HepG2 (cell line): ENCODE results near the gene SMARCB1. TPM values are rescaled to one million over a fixed set of nuclear protein-coding genes. Genes with fewer than 3 reads are reported as not detected.
A peak's percentile ranks its signal among the peaks of the same experiment; 100 is the strongest.

Experiments
- GABPB1 ChIP-seq: IDR thresholded peaks from 2 replicates; pipeline ENCODE4 v1.6.1; 2016; ENCODE audit warnings: mild to moderate bottlenecking, missing genetic modification reagents, moderate library complexity, missing compliant biosample characterization
- KDM3A ChIP-seq: IDR thresholded peaks from 2 replicates; pipeline ENCODE4 v1.6.1; 2018; ENCODE audit warnings: low read depth, missing compliant biosample characterization
- KLF16 ChIP-seq, 2 experiments: sonication (generic) in 1 of 2; formaldehyde crosslinking in 1 of 2; IDR thresholded peaks; 2 replicates each; pipeline versions ENCODE4 v1.6.1 to v1.8.0; 2016 to 2023; ENCODE audit warnings: missing genetic modification reagents in 2 of 2, missing compliant biosample characterization in 1 of 2
- NR1H2 ChIP-seq: sonication (generic); formaldehyde crosslinking; IDR thresholded peaks from 2 replicates; pipeline ENCODE4 v1.8.1; 2022; ENCODE audit warnings: low read depth, missing genetic modification reagents, borderline replicate concordance
- RBFOX2 ChIP-seq: fragments of 200-400 bp; formaldehyde crosslinking; IDR thresholded peaks from 2 replicates; pipeline ENCODE4 v1.6.1; 2017; ENCODE audit warnings: low read depth, mild to moderate bottlenecking, low read length
- REPIN1 ChIP-seq: sonication (generic); formaldehyde crosslinking; IDR thresholded peaks from 2 replicates; pipeline ENCODE4 v1.8.0; 2022; ENCODE audit warnings: missing genetic modification reagents, low read depth, mild to moderate bottlenecking, borderline replicate concordance
- TAF1 ChIP-seq: sonication (generic); formaldehyde crosslinking; IDR thresholded peaks from 2 replicates; pipeline ENCODE4 v1.4.0; 2020; ENCODE audit warnings: missing genetic modification reagents
- TOPORS ChIP-seq: sonication (generic); formaldehyde crosslinking; IDR thresholded peaks from 2 replicates; pipeline ENCODE4 v1.8.0; 2023; ENCODE audit warnings: mild to moderate bottlenecking, missing genetic modification reagents
- ZNF510 ChIP-seq: sonication (generic); formaldehyde crosslinking; IDR thresholded peaks from 2 replicates; pipeline ENCODE4 v1.4.0; 2020; ENCODE audit warnings: low read depth, mild to moderate bottlenecking, missing genetic modification reagents
- polyA plus RNA-seq, 8 experiments: library from polyadenylated mRNA; depleted of rRNA in 3 of 8; stranded (reverse) in 7 of 8; unstranded in 1 of 8; fragments of >200 nt; fragmentation: Illumina TruSeq in 4 of 8; extraction: Trizol in 4 of 8; gene quantifications; 2 replicates each; pipeline versions ENCODE4 v1.2.1 to v1.2.3, GENCODE V29; 2011 to 2016; ENCODE audit warnings: low read depth in 4 of 8, missing spikeins in 1 of 8, mixed read lengths in 1 of 8; ENCODE audit not compliant: insufficient read depth in 1 of 8
- total RNA-seq, 5 experiments: library from RNA; depleted of rRNA; stranded (reverse); fragments of >200 nt; fragmentation: Illumina TruSeq; extraction: Trizol; gene quantifications; 2 replicates each; pipeline ENCODE4 v1.2.3, GENCODE V29; 2016; ENCODE audit warnings: low read depth in 1 of 5
- TF ChIP-seq, protein P1 (sequence below): sonication (generic); formaldehyde crosslinking; IDR thresholded peaks from 2 replicates; pipeline ENCODE4 v1.4.0; 2020; ENCODE audit warnings: mild to moderate bottlenecking, missing genetic modification reagents
- TF ChIP-seq, protein P2 (sequence below): IDR thresholded peaks from 2 replicates; pipeline ENCODE4 v1.6.1; 2016; ENCODE audit warnings: missing biosample characterization, missing genetic modification reagents, low read depth
- TF ChIP-seq, protein P3 (sequence below): sonication (generic); formaldehyde crosslinking; IDR thresholded peaks from 2 replicates; pipeline ENCODE4 v1.5.0; 2020; ENCODE audit warnings: mild to moderate bottlenecking, low read depth, missing genetic modification reagents, borderline replicate concordance
- TF ChIP-seq, protein P4 (sequence below): fragments of 450-650 bp; IDR thresholded peaks from 2 replicates; pipeline ENCODE4 v1.6.1; 2017
- TF ChIP-seq, protein P5 (sequence below): sonication (generic); formaldehyde crosslinking; IDR thresholded peaks from 2 replicates; pipeline ENCODE4 v1.4.0; 2020; ENCODE audit warnings: mild to moderate bottlenecking, low read depth, missing genetic modification reagents

SMARCB1 gene
- total and polyA plus RNA-seq, 2 of the 13 experiments (the other 11 are each of a cell fraction or from before 2014, with no cell fraction given): 74.0 to 166 TPM

DNA sequence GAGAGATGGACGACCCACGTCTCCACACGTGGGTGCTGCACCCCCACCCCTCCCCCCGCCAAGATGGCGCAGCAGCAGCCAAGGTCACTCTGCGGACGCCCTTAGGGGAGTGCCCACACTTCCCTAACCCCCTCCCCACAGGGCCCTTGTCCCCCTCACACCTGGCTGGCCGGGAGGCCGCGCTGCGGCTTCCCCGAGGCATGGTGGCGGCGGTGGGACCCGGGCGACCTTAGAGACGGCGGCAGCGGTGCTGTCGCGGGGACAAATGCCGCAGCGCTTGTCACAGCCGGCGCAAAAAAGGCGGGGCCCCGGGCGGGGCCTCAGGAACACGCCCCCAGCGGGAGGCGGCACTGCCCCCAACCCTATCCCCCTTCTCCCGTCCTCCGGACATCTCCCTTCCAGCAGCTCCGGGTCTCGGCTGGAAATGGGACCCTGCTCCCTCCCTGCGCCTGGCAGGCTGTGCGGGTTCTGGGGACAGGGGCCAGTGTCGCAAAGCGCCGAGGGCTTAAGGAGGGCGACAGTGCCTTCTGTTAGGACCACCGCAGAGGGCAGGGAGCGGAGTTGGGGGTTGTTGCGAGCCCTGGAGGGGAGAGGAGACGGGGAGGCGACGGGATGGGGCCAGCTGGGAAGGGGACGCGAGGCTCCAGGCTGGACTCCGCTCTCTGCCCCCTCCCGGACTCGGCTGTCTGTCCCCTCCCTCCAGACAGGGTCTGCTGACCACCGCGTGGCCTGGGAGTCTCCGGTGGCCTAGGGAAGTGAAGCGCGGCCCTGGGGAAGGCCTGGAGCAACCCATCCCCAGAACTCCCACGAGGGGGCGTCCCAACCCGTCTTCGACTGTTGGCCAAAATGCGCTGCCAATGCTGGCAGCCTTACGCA lies 18.9 kb upstream of the SMARCB1 start, which contains the start of gene CHCHD10 (continued):
- TF ChIP-seq, protein P1, sequence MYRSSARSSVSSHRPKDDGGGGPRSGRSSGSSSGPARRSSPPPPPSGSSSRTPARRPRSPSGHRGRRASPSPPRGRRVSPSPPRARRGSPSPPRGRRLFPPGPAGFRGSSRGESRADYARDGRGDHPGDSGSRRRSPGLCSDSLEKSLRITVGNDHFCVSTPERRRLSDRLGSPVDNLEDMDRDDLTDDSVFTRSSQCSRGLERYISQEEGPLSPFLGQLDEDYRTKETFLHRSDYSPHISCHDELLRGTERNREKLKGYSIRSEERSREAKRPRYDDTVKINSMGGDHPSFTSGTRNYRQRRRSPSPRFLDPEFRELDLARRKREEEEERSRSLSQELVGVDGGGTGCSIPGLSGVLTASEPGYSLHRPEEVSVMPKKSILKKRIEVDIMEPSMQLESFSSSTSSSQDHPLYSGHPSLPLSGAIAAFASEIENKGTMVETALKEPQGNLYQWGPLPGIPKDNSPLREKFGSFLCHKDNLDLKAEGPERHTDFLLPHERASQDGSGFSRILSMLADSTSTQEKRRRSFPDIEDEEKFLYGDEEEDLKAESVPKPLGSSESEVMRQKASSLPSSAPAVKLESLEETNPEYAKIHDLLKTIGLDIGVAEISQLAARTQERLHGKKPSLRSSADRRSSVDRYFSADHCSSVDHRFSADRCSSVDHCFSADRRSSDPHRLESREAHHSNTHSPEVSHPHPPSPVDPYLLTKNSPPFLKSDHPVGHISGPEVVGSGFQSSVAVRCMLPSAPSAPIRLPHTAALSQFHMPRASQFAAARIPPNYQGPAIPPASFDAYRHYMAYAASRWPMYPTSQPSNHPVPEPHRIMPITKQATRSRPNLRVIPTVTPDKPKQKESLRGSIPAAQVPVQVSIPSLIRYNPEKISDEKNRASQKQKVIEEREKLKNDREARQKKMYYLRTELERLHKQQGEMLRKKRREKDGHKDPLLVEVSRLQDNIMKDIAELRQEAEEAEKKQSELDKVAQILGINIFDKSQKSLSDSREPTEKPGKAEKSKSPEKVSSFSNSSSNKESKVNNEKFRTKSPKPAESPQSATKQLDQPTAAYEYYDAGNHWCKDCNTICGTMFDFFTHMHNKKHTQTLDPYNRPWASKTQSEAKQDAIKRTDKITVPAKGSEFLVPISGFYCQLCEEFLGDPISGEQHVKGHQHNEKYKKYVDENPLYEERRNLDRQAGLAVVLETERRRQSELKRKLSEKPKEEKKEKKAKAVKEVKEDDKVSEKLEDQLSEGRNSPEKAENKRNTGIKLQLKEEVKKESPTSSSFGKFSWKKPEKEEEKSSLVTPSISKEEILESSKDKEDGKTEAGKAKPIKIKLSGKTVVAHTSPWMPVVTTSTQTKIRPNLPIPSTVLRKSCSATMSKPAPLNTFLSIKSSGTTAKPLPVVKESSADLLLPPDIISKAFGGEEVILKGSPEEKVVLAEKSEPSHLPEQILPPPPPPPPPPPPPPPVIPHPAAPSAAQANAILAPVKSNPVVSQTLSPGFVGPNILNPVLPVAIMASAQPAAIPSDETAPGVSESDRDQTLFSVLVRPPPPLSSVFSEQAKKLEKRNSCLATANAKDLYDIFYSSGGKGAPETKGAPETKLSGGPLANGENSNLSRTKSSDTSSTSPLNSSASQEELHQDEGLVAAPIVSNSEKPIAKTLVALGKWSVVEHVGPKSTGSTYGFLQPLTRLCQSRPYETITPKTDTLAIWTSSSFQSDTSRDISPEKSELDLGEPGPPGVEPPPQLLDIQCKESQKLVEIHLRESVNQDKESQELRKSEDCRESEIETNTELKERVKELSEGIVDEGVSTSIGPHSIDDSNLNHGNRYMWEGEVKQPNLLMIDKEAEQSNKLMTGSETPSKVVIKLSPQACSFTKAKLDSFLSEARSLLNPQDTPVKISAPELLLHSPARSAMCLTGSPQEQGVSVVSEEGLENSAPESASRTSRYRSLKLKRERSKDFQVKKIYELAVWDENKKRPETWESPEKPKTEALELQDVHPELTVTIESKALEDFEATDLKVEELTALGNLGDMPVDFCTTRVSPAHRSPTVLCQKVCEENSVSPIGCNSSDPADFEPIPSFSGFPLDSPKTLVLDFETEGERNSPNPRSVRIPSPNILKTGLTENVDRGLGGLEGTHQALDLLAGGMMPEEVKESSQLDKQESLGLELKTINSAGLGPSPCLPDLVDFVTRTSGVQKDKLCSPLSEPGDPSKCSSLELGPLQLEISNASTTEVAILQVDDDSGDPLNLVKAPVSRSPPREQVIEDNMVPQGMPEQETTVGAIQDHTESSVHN: no peak
- TF ChIP-seq ZNF510 (CRISPR knock-in tag) (peak; percentile 90; the same call in 1 of the 2 replicates), NR1H2 (no peak), KDM3A (0 out of 2 replicates have a peak, but pooled peaks have one; percentile 25), TAF1 (CRISPR knock-in tag) (peak; percentile 72), TOPORS (CRISPR knock-in tag) (no peak), REPIN1 (CRISPR knock-in tag) (peak; percentile 78; the same call in 1 of the 2 replicates), KLF16 (CRISPR knock-in tag; IDR thresholded peaks at IDR 0.05) (no peak; a peak in 1 of 4 replicates), GABPB1 (peak; percentile 62), RBFOX2 (peak; percentile 94)
- TF ChIP-seq, protein P2, sequence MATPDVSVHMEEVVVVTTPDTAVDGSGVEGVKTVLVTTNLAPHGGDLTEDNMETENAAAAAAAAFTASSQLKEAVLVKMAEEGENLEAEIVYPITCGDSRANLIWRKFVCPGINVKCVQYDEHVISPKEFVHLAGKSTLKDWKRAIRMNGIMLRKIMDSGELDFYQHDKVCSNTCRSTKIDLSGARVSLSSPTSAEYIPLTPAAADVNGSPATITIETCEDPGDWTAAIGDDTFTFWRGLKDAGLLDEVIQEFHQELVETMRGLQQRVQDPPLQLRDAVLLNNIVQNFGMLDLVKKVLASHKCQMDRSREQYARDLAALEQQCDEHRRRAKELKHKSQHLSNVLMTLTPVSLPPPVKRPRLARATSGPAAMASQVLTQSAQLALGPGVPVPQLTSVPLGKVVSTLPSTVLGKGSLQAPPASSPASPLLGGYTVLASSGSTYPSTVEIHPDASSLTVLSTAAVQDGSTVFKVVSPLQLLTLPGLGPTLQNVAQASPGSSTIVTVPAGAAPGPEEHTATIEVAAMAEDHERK: no peak
- TF ChIP-seq, protein P3, sequence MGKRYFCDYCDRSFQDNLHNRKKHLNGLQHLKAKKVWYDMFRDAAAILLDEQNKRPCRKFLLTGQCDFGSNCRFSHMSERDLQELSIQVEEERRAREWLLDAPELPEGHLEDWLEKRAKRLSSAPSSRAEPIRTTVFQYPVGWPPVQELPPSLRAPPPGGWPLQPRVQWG: no peak
- TF ChIP-seq, protein P4, sequence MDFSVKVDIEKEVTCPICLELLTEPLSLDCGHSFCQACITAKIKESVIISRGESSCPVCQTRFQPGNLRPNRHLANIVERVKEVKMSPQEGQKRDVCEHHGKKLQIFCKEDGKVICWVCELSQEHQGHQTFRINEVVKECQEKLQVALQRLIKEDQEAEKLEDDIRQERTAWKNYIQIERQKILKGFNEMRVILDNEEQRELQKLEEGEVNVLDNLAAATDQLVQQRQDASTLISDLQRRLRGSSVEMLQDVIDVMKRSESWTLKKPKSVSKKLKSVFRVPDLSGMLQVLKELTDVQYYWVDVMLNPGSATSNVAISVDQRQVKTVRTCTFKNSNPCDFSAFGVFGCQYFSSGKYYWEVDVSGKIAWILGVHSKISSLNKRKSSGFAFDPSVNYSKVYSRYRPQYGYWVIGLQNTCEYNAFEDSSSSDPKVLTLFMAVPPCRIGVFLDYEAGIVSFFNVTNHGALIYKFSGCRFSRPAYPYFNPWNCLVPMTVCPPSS: no peak
- TF ChIP-seq, protein P5, sequence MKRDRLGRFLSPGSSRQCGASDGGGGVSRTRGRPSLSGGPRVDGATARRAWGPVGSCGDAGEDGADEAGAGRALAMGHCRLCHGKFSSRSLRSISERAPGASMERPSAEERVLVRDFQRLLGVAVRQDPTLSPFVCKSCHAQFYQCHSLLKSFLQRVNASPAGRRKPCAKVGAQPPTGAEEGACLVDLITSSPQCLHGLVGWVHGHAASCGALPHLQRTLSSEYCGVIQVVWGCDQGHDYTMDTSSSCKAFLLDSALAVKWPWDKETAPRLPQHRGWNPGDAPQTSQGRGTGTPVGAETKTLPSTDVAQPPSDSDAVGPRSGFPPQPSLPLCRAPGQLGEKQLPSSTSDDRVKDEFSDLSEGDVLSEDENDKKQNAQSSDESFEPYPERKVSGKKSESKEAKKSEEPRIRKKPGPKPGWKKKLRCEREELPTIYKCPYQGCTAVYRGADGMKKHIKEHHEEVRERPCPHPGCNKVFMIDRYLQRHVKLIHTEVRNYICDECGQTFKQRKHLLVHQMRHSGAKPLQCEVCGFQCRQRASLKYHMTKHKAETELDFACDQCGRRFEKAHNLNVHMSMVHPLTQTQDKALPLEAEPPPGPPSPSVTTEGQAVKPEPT (CRISPR knock-in tag): no peak
